Measurements from ENCODE around the gene ZNF530.

- TF ChIP-seq, protein P1, sequence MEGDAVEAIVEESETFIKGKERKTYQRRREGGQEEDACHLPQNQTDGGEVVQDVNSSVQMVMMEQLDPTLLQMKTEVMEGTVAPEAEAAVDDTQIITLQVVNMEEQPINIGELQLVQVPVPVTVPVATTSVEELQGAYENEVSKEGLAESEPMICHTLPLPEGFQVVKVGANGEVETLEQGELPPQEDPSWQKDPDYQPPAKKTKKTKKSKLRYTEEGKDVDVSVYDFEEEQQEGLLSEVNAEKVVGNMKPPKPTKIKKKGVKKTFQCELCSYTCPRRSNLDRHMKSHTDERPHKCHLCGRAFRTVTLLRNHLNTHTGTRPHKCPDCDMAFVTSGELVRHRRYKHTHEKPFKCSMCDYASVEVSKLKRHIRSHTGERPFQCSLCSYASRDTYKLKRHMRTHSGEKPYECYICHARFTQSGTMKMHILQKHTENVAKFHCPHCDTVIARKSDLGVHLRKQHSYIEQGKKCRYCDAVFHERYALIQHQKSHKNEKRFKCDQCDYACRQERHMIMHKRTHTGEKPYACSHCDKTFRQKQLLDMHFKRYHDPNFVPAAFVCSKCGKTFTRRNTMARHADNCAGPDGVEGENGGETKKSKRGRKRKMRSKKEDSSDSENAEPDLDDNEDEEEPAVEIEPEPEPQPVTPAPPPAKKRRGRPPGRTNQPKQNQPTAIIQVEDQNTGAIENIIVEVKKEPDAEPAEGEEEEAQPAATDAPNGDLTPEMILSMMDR (IDR thresholded peaks at IDR 0.05): no peak
- TF ChIP-seq POLR2A (IDR thresholded peaks at IDR 0.05): no peak
- TF ChIP-seq POLR2AphosphoS5 (IDR thresholded peaks at IDR 0.05): no peak
Measured at GRCh38 chr19:57557659-57558058, 42.0 kb upstream of the ZNF530 start.

Data from suprapubic skin (tissue), 4 donors.